ENCODE measurements around the gene VSTM5. TPM values are rescaled to one million over a fixed set of nuclear protein-coding genes. Genes with fewer than 3 reads are reported as not detected.
"Not testable (repeated sequence)": the region's sequence is repeated elsewhere in the genome, so short reads cannot be mapped to it uniquely, and the experiment has no call there.

VSTM5 gene
- total and polyA plus RNA-seq, 10 donors, result not detected

DNA sequence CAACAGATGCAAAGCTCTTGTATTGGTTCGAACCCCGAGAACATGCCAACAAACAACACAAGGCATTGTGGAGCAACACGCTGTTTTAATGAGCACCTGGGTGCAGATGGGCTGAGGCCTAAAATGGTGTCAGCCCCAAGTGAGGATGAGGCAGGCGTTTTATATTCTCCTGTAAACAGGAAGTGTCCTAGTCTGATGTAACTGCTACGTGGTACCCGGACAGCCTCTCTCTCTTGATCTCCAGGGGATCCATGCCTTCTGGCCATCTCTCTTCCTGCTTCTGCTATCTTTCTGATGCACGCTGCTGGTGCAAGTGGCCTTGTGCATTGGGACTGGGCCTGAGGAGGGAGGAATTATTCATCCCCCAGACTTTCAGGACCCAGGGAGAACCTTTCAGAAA lies 19.4 kb upstream of the VSTM5 start:
- no peaks in the 10 kb centered on the region for H3K9me3 ChIP-seq
- no peaks in the 10 kb centered on the region for H3K27me3 ChIP-seq (replicated peaks in 1 of 7)
- no peak for TF ChIP-seq POLR2A (IDR thresholded peaks at IDR 0.05)
- TF ChIP-seq, protein P1, sequence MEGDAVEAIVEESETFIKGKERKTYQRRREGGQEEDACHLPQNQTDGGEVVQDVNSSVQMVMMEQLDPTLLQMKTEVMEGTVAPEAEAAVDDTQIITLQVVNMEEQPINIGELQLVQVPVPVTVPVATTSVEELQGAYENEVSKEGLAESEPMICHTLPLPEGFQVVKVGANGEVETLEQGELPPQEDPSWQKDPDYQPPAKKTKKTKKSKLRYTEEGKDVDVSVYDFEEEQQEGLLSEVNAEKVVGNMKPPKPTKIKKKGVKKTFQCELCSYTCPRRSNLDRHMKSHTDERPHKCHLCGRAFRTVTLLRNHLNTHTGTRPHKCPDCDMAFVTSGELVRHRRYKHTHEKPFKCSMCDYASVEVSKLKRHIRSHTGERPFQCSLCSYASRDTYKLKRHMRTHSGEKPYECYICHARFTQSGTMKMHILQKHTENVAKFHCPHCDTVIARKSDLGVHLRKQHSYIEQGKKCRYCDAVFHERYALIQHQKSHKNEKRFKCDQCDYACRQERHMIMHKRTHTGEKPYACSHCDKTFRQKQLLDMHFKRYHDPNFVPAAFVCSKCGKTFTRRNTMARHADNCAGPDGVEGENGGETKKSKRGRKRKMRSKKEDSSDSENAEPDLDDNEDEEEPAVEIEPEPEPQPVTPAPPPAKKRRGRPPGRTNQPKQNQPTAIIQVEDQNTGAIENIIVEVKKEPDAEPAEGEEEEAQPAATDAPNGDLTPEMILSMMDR (IDR thresholded peaks at IDR 0.05 in 8 of 11, conservative IDR thresholded peaks at IDR 0.05 in 3 of 11), result no peak
- TF ChIP-seq POLR2AphosphoS5 (IDR thresholded peaks at IDR 0.05), result no peak
- no peaks in the 10 kb centered on the region for H3K4me1 ChIP-seq
- WGBS, 5 donors, result 59 to 72% (median 68%) methylated on average over 7 of the region's 7 CpGs
- no peak for DNase-seq
- H3K36me3 ChIP-seq, result no peaks in the 10 kb centered on the region
- no peak overlapping the region for H3K4me3 ChIP-seq
- intact Hi-C loops (cut with DNase I; ENCODE audit: low total_unique reads), result no loop called here
- no peak overlapping the region for H3K27ac ChIP-seq

DNA sequence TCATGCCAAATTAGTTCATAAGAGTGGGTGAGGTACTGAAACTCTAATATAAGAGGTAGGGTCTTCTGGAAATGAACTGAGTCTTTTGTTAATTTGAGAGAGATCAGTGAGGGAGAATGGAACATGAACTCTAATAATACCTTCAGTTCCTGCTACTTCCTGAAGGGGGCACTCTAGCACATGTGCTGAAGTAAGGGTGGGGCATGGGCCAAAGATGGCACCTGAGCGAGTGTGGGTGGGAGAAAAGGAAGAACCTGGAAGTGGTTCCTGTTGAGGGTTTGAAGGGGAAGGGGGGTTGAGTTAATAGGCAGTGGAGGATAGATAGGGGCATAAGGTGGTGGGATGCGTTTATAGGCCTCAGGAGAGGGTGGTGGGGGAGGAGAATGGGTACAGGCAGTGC lies 18.0 kb upstream of the VSTM5 start:
- H3K27ac ChIP-seq; H3K4me3 ChIP-seq; H3K36me3 ChIP-seq; H3K27me3 ChIP-seq (replicated peaks in 1 of 7); DNase-seq; H3K9me3 ChIP-seq; H3K4me1 ChIP-seq; intact Hi-C loops (cut with DNase I; ENCODE audit: low total_unique reads): not testable (repeated sequence)
- WGBS, 5 donors, result 74 to 87% (median 80%) methylated on average over 2 of the region's 2 CpGs

DNA sequence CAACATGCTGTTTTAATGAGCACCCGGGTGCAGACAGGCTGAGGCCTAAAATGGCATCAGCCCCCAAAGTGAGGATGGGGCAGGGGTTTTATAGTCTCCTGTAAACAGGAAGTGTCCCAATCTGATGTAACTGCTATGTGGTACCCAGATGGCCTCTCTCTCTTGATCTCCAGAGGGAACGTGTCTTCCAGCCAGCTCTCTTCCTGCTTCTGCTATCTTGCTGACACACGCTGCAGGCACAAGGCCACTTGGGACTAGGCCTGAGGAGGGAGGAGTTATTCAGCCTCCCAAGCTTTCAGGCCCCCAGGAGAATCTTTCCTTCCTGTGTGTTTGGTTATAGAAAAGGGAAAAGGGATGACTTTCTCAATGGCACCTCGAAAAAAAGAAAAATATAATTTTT lies 11.4 kb upstream of the VSTM5 start:
- Histone ChIP-seq H3K27ac (no peak overlapping the region), H3K27me3 (replicated peaks in 1 of 7) (no peaks in the 10 kb centered on the region), H3K36me3 (no peaks in the 10 kb centered on the region), H3K4me1 (no peaks in the 10 kb centered on the region), H3K4me3 (no peak overlapping the region), H3K9me3 (no peaks in the 10 kb centered on the region)
- no peak for DNase-seq
- intact Hi-C loops (cut with DNase I; ENCODE audit: low total_unique reads), result no loop called here
- WGBS, 5 donors, result 39 to 55% (median 49%) methylated on average over 4 of the region's 4 CpGs
- TF ChIP-seq POLR2AphosphoS5 (IDR thresholded peaks at IDR 0.05), result no peak
- TF ChIP-seq, protein P1 (IDR thresholded peaks at IDR 0.05 in 8 of 11, conservative IDR thresholded peaks at IDR 0.05 in 3 of 11), result no peak
- TF ChIP-seq POLR2A (IDR thresholded peaks at IDR 0.05), result no peak

DNA sequence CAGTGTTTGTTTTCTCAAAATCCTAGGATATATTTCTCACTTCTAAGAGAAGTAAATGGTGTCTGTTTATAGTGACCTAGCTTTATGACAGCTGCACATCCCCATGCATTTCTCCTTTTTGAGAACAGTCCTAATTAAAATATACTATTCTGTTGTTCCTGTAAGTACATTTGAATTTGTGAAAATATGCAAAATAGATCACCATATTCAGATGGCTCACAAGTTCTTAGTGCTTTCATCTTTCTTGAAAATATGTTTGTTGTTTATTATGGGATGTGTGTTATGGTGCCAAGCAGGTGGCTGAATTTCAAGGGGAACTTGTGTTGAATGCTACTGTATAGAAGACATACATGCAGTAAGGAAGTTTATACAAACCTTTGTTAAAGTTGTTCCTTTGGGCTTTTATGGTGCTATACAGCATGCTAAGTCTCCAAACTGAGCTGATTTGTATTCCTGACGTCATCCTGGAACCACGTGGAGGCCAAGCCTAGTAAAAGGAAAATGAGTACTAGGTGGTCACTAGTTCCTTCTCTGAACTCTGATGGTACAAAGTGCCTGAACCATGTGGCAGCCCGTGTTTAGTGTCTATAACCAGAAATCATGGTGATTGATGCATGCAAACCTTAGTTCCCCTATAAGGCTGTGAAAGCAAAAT lies 7.8 kb upstream of the VSTM5 start:
- H3K27ac ChIP-seq, result no peak overlapping the region
- WGBS, 5 donors, result 44 to 61% (median 52%) methylated on average over 3 of the region's 3 CpGs
- no peaks in the 10 kb centered on the region for H3K9me3 ChIP-seq
- DNase-seq, result no peak
- no peaks in the 10 kb centered on the region for H3K27me3 ChIP-seq (replicated peaks in 1 of 7)
- no peak overlapping the region for H3K4me3 ChIP-seq
- no peaks in the 10 kb centered on the region for H3K36me3 ChIP-seq
- intact Hi-C loops (cut with DNase I; ENCODE audit: low total_unique reads), result no loop called here
- TF ChIP-seq POLR2A (IDR thresholded peaks at IDR 0.05) (no peak), POLR2AphosphoS5 (IDR thresholded peaks at IDR 0.05) (no peak)
- TF ChIP-seq, protein P1 (IDR thresholded peaks at IDR 0.05 in 8 of 11, conservative IDR thresholded peaks at IDR 0.05 in 3 of 11), result no peak
- no peaks in the 10 kb centered on the region for H3K4me1 ChIP-seq
